ENCODE data around the gene KASH5. TPM values are rescaled to one million over a fixed set of nuclear protein-coding genes. Genes with fewer than 3 reads are reported as not detected.
"Not testable (repeated sequence)": the region's sequence is repeated elsewhere in the genome, so short reads cannot be mapped to it uniquely, and the experiment has no call there.

Gene KASH5
- total RNA-seq, 1 donor from 2014 or later: not detected

DNA sequence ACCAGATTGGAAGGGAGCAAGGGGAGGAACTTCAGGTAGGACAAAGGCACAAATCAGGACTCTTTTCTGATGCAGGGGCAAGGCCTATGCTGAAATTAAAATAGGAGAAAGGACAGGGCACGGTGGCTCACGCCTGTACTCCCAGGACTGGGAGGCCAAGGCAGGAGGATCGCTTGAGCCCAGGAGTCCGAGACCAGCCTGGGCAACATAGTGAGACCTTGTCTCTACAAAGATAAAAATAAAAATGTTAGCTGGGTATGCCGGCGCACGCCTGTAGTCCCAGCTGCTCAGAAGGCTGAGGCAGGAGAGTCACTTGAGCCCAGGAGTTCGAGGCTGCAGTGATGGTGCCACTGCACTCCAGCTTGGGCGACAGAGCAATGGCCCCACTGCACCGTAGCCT, 47.6 kb downstream of the KASH5 start:
- DNase-seq (ENCODE audit: low read depth in 2 of 2): no peak

- peak in 1 of 2 donors; percentile 31 for DNase-seq (ENCODE audit: low read depth in 2 of 2)
Observed at GRCh38 chr19:49436381-49437017, 48.5 kb downstream of the KASH5 start.

DNA sequence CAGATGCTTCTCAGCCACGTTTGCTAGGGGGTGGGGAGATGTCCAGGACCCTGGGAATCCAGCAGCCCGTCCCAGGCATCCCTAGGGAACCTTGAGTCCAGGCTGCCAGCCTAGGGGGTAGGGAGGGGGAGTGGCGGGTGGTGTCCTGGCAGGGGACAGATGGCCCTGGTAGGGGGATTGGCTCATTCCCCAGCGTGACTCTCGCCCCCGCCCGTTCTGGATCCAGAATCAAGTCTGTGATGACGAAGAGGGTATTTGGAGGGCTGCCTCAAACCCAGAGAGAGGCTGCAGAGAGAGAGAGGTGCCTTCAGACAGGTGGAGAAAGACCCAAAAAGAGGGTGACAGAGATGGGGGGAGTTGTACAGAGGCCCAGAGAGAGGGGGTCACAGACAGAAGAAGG, 49.2 kb downstream of the KASH5 start:
- DNase-seq (ENCODE audit: low read depth in 2 of 2): no peak

GRCh38 chr19:49438261-49438660, 50.2 kb downstream of the KASH5 start:
- no peak for DNase-seq (ENCODE audit: low read depth in 2 of 2)

- DNase-seq (ENCODE audit: low read depth in 2 of 2): no peak
Observed at GRCh38 chr19:49439836-49440235, 51.8 kb downstream of the KASH5 start.

GRCh38 chr19:49440439-49441209, 52.6 kb downstream of the KASH5 start:
- DNase-seq (ENCODE audit: low read depth in 2 of 2): no peak

DNA sequence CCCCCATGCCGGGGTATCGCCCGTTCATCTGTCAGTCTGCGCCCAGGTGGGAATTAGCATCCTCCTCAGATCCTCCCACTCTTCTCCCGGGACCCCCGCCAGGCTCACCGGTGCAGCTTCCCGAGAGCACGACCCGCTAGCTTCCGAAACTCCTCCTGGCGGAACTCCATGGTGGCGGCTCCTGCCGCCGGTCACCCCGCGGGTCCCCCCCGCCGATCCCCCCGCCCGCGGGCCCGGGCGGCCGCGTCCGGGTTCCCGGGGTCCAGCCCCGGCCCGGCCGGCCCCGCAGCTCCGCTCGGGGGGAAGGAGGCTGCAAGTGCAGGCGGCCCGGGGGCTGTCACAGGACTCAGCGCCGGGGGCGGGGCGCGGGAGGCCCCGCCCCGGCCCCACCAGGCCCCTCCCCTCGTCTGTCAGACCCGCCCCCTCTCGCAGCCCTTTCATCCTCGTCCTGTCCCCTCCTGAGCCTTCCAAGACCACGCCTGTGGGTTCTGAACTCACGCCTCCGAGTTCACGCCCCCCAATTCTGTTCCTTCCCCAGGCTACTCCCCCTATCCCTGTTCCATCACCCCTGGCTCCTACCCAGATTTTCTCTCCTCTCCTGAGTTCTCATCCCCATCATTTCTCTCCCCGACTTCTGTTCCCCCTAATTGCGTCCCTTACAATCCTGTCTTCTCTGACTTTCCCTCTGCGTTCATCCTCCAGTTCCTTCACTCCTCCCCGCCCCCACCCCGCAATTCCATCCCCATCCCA, 53.3 kb downstream of the KASH5 start, which contains the start of gene SLC17A7:
SLC17A7 (minus strand) TSS at position 318 of the 750 bp plus-strand sequence; CDS start at position 170, 148 bp downstream.
- DNase-seq (ENCODE audit: low read depth in 2 of 2): peak in 1 of 2 donors; percentile 18

DNA sequence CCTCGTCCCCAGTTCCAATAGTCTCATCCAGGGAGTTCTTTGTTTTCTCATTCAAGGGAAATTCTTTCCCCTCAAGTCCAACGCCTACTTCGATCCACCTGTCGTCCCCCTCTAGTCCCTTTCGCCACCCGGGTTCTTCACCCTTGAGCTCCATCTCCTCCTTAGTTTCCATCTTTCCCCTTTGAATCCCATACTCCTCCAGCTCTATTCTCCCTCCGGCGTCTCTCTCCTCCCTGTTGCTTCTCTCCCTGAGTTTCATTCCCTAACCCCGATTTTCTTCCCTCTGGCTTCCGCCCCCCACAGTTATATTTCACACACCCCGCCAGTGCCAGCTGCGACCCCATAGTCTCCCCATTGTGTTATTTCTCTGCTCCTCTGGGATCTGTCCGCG, 53.9 kb downstream of the KASH5 start:
- DNase-seq (ENCODE audit: low read depth in 2 of 2): no peak

- no peak for DNase-seq (ENCODE audit: low read depth in 2 of 2)
Observed at GRCh38 chr19:49442354-49442753, 54.3 kb downstream of the KASH5 start.

DNA sequence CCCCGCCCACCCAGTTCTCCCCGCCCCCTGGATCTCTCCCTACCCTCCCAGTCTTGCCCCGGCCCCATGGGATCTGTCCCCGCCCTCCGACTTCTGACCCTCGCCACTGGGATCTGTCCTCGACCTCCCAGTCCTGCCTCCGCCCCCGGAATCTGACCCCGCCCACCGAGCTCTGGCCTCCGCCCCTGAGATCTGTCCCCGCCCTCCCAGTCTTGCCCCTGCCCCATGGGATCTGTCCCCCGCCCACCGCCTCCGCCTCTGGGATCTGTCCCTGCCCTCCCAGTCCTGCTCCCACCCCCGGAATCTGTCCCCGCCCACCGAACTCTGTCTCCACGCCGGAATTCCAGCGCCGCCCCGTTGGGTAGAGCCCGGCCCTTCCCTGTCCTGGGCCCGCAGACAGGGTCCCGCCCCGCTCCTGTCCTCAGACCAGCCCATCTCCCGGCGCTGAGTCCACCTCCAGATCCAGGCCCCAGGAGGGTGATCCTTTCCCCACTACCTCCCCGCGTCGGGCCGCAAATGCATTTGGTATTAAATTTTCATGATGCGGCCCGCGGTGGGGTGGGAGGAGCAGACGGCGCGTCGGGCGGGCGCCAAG, 54.8 kb downstream of the KASH5 start:
- peak; percentile 76 to 89 for DNase-seq (ENCODE audit: low read depth in 2 of 2)

- DNase-seq (ENCODE audit: low read depth in 2 of 2): peak; percentile 83 to 94
Observed at GRCh38 chr19:49443366-49444099, 55.5 kb downstream of the KASH5 start.

- not testable (repeated sequence) for DNase-seq (ENCODE audit: low read depth in 2 of 2)
Observed at GRCh38 chr19:49444100-49444700, 56.2 kb downstream of the KASH5 start.

GRCh38 chr19:49445997-49446396, 57.9 kb downstream of the KASH5 start:
- no peak for DNase-seq (ENCODE audit: low read depth in 2 of 2)

- peak in 1 of 2 donors; percentile 25 for DNase-seq (ENCODE audit: low read depth in 2 of 2)
Observed at GRCh38 chr19:49447485-49448431, 59.7 kb downstream of the KASH5 start.

GRCh38 chr19:49448432-49448786, 60.4 kb downstream of the KASH5 start:
- no peak for DNase-seq (ENCODE audit: low read depth in 2 of 2)

DNA sequence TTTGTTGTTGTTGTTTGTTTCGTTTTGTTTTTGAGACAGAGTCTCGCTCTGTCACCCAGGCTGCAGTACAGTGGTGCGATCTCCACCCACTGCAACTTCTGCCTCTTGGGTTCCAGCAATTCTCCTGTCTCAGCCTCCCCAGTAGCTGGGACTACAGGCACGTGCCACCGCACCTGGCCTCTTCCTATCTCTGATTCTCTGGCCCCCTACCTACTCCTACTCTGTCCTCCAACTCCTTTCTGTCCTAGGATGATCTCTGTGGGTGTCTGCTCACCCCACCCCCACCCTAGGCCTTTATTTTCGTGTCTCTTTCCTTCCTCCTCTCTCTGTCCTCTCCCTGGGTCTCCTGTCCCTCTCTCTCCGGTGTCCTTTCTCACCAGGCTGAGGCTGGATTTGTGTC, 62.4 kb downstream of the KASH5 start:
- DNase-seq (ENCODE audit: low read depth in 2 of 2): no peak

GRCh38 chr19:49451430-49452181, 63.6 kb downstream of the KASH5 start, which contains the start of gene PIH1D1:
Gene PIH1D1 (minus strand): TSS chr19:49451814. CDS start chr19:49451574, 240 bp downstream.
- peak; percentile 99 to 100 for DNase-seq (ENCODE audit: low read depth in 2 of 2)

- DNase-seq (ENCODE audit: low read depth in 2 of 2): peak; percentile 93 to 98
Observed at GRCh38 chr19:49453013-49453756, 65.1 kb downstream of the KASH5 start, which contains the start of gene ALDH16A1. Gene ALDH16A1 (plus strand): TSS chr19:49453225. CDS start chr19:49453332, 107 bp downstream.

Data from dermis microvascular lymphatic vessel endothelial cell (primary cell).